ENCODE measurements around the gene USP44.
"Not testable (repeated sequence)": the region's sequence is repeated elsewhere in the genome, so short reads cannot be mapped to it uniquely, and the experiment has no call there.

Gene USP44

GRCh38 chr12:95509300-95509699 is 42.0 kb downstream of the USP44 start:
- no peak for DNase-seq (ENCODE audit: low read depth)

GRCh38 chr12:95506707-95507523 is 44.4 kb downstream of the USP44 start:
- DNase-seq (ENCODE audit: low read depth): no peak

DNA sequence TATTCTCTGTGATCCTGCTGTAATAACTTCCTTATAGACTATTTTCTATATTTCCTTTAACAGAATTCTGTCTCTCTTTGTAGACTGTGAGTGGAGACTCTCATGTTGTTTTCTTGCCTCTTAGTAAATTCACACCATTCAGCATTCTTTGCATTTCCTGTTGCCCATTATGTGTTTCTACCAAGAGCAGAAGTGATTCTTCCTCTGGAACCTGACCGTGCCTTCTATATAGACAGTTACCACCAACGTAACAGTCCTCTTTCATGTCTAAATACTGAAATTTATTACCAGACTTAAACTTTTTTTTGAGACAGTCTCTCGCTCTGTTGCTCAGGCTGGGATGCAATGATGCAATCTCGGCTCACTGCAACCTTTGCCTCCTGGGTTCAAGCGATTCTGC is 46.2 kb downstream of the USP44 start:
- no peak for DNase-seq (ENCODE audit: low read depth)

- no peak for DNase-seq (ENCODE audit: low read depth)
Measured at GRCh38 chr12:95504140-95504539, 47.1 kb downstream of the USP44 start.

DNA sequence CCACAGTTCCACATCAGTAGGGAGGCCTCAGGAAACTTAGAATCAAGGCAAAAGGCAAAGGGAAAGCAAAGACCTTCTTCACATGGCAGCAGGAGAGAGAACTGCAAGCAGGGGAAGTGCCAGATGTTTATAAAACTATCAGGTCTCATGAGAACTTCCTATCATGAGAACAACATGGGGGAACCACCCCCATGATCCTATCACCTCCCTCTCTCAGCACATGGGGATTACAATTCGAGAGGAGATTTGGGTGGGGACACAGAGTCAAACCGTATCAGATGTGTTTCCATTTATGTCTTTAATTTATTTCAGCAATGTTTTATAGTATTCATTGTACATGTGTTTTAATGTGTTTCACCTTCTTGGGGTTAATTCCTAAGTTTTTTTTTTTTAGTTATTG is 51.5 kb downstream of the USP44 start:
- no peak for DNase-seq (ENCODE audit: low read depth)

DNA sequence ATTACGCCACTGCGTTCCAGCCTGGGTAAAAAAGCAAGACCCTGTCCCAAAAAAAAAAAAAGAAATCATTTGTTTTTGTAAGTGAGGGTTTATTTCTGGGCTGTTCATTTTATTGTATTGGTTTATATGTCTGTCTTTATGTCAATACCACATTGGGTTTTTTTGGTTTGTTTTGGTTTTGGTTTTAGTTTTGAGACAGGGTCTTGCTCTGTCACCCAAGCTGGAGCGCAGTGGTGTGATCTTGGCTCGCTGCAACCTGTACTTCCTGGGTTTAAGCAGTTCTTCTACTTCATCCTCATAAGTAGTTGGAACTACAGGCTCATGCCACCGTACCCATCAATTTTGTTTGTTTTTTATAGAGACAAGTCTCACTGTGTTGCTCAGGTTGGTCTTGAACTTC is 52.3 kb downstream of the USP44 start:
- DNase-seq (ENCODE audit: low read depth): no peak

DNA sequence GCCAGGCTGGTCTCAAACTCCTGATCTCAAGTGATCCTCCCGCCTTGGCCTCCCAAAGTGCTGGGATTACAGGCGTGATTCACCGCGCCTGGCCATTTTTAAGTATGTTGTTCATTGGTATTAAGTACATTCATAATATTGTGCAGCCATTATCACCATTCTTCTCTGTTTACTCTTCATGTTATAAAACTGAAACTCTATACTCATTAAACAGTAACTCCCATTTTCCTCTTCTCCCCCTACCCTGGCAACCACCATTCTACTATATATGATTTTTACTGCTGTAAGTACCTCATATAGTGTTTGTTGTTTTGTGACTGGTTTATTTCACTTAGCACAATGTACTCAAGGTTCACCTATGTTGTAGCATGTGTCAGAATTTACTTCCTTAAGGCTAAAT is 54.2 kb downstream of the USP44 start:
- no peak for DNase-seq (ENCODE audit: low read depth)

GRCh38 chr12:95495433-95495832 is 55.8 kb downstream of the USP44 start:
- DNase-seq (ENCODE audit: low read depth): no peak

- no peak for DNase-seq (ENCODE audit: low read depth)
Measured at GRCh38 chr12:95494888-95495287, 56.4 kb downstream of the USP44 start.

- DNase-seq (ENCODE audit: low read depth): no peak
Measured at GRCh38 chr12:95492462-95492861, 58.8 kb downstream of the USP44 start.

DNA sequence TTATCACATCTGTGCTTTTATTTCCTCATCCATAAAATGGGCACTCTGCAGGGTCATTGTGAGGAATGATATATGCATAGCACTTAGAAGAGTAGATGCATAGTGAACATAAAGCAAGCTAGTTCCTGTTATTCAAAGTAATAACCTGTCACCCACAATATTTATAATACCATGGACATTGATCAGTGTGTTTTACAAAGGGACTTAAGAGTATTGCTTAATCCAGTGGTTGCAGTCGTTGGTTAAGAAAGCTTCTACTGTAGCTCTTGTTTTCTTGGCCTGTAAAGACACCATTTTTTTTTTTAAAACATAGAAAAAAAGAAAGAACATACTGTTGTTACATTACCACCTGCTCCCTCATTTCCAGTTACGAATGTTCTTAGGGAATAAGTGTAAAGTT is 64.3 kb downstream of the USP44 start:
- no peak for DNase-seq (ENCODE audit: low read depth)

DNA sequence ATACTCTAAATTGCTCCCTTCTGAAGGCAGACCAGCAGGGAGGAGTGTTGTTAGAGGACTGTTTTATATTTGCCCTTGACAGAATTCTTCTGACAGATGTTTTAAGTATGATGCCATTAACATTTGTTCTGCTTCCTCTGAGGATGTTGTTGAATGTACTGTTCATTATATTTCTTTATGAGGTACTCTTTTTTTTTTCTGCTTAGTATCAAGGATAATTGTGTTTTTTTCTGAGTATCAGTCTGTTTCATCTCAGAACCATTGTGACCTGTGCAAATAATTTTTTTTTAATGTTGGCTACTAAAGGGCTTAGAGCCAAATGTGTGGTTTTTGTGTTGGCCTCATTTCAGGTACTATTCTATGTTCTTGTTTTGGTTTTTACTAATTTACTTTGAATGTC is 66.8 kb downstream of the USP44 start:
- no peak for DNase-seq (ENCODE audit: low read depth)

DNA sequence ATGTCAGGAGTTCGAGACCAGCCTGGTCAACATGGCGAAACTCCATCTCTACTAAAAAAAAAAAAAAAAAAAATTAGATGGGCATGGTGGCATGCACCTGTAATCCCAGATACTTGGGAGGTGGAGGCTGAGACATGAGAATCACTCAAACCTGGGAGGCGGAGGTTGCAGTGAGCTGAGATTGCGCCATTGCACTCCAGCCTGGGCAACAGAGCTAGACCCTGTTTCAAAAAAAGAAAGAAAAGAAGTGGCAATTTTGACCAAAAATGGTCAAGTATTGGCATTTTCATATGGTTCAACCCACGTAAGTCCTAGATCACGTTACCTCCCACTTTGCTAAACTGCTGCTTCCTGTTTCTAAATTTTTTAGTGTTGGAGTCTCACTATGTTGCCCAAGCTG is 68.7 kb downstream of the USP44 start:
- not testable (repeated sequence) for DNase-seq (ENCODE audit: low read depth)

GRCh38 chr12:95481888-95482287 is 69.4 kb downstream of the USP44 start:
- DNase-seq (ENCODE audit: low read depth): no peak

DNA sequence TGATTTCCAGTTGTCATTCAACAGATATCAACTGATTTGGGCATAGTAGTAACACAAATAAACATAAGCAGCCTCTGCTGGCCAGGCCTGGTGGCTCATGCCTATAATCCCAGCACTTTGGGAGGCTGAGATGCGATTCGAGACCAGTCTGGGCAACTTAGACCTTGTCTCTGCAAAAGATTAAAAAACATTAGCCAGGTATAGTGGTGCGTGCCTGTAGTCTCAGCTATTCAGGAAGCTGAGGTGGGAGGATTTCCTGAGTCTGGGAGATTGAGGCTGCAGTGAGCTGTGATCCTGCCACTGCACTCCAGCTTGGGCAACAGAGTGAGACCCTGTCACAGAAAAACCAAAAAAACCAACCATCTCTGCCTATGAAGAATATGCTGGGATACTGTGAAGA is 70.2 kb downstream of the USP44 start:
- no peak for DNase-seq (ENCODE audit: low read depth)

DNA sequence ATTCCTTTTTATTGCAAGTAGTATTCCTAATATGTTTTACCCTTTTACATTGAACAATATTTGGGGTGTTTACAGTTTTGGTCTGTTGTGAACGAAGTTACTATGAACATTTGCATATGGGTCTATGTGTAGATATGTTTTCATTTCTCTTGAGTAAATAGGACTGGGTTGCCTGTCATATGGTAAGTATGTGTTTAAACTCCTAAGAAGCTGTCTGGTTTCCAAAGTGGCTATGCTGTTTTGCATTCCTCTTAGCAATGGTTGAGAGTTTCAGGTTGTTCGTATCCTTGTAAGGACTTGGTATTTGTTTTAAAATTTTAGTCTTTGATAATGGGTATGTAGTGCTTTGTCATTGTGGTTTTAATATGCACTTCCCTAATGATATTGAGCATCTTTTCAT is 71.0 kb downstream of the USP44 start:
- no peak for DNase-seq (ENCODE audit: low read depth)

DNA sequence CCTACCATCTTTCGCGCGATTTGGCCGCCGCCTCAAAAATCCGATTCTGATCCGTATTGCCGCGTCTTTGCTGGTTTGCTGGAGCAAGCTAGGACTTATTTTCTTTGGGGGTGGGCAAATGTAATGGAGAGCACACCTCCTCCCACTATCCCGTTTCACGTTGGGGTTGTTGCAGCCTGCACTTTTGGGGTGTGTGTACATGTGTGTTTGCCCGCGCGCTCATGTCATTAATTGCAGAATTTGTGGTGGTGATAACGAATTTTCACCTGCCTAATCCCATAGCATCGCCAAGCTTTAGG is 76.7 kb downstream of the USP44 start:
- DNase-seq (ENCODE audit: low read depth): no peak

- DNase-seq (ENCODE audit: low read depth): peak; percentile 84
Measured at GRCh38 chr12:95473884-95474659, 77.2 kb downstream of the USP44 start, which contains the start of gene METAP2. Gene METAP2 (plus strand): TSS chr12:95474152. CDS start chr12:95474180, 28 bp downstream.

GRCh38 chr12:95473231-95473883 is 77.9 kb downstream of the USP44 start:
- no peak for DNase-seq (ENCODE audit: low read depth)

DNA sequence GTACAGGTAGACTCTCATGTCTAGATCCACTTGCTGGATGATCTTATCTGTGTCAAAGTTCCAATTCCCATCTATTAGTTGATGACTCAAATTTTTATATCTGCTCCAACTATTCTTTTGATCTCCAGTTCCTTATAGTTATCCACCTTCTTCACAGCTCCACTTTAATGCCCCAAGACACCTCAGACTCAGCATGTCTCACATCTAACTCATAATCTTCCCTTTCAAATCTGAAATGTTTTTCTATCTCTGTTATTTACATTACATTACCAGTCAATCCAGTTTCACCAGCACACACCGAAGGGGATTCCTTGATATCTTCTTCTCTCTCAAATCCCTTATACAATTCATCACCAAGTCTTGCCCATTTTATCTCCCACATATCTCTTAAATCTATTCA is 81.0 kb downstream of the USP44 start:
- DNase-seq (ENCODE audit: low read depth): no peak
